H1 (cell line): ENCODE results near the gene FPR2. TPM values are rescaled to one million over a fixed set of nuclear protein-coding genes. Genes with fewer than 3 reads are reported as not detected.

Experiments used
- CTCF ChIA-PET: fragments of 300-600 bp; sonication (Branson Sonifier 250); formaldehyde crosslinking; loops from one replicate; lab custom pipeline; 2021; ENCODE audit not compliant: partially characterized antibody; lab: Charles Lee
- POLR2A ChIA-PET: fragments of 300-600 bp; sonication (Branson Sonifier 250); formaldehyde crosslinking; loops from one replicate; lab custom pipeline; 2021; ENCODE audit warnings: inconsistent platforms; ENCODE audit not compliant: partially characterized antibody; lab: Charles Lee
- DNase-seq, 2 experiments: peaks; one replicate each; pipeline versions ENCODE4 v3.0.0 to v3.0.0-alpha.2; 2010 to 2022; ENCODE audit warnings: low spot score in 2 of 2, low read depth in 1 of 2, mixed read lengths in 1 of 2
- FAIRE-seq: peaks from 2 replicates; lab custom pipeline; 2011; peaks lifted over from hg19 to GRCh38; lab: Jason Lieb, UNC
- H2AFZ ChIP-seq: 2 replicates; pipeline ENCODE4 v1.8.1; 2012; ENCODE audit warnings: low read length, inconsistent platforms
- H2AK5ac ChIP-seq: 2 replicates; pipeline ENCODE4 v1.6.1; 2013; ENCODE audit warnings: low read depth, low read length
- H2BK120ac ChIP-seq: replicated peaks from 2 replicates; pipeline ENCODE3; 2013; ENCODE audit warnings: low read depth, low read length, inconsistent platforms
- H2BK12ac ChIP-seq: 2 replicates; pipeline ENCODE4 v1.6.1; 2013; ENCODE audit warnings: low read depth, low read length
- H2BK15ac ChIP-seq: 2 replicates; pipeline ENCODE4 v1.6.1; 2013; ENCODE audit warnings: low read length
- H2BK20ac ChIP-seq: 2 replicates; pipeline ENCODE4 v1.6.1; 2013; ENCODE audit warnings: low read length
- H2BK5ac ChIP-seq: 2 replicates; pipeline ENCODE4 v1.6.1; 2013; ENCODE audit warnings: low read depth, low read length
- H3K14ac ChIP-seq: 2 replicates; pipeline ENCODE4 v1.6.1; 2013; ENCODE audit warnings: inconsistent platforms; ENCODE audit not compliant: insufficient read length
- H3K18ac ChIP-seq: 2 replicates; pipeline ENCODE4 v1.6.1; 2013; ENCODE audit warnings: low read length; ENCODE audit errors: extremely low read depth
- H3K23ac ChIP-seq: 2 replicates; pipeline ENCODE4 v1.6.1; 2013; ENCODE audit warnings: inconsistent platforms; ENCODE audit not compliant: insufficient read length
- H3K23me2 ChIP-seq: 2 replicates; pipeline ENCODE4 v1.6.1; 2013; ENCODE audit warnings: low read depth, low read length
- H3K27ac ChIP-seq: 2 replicates; pipeline ENCODE4 v1.6.1; 2011; ENCODE audit warnings: low read depth, low read length, inconsistent platforms
- H3K27me3 ChIP-seq, 4 experiments: replicated peaks in 1 of 4; 1 replicate in 1 of 4; 2 replicates in 3 of 4; pipeline versions ENCODE4 v1.6.1 to v1.8.1; 2011 to 2013; ENCODE audit warnings: low read length in 3 of 4, mild to moderate bottlenecking in 3 of 4, inconsistent platforms in 2 of 4, mixed read lengths in 2 of 4, moderate library complexity in 1 of 4; ENCODE audit not compliant: control insufficient read depth in 3 of 4, insufficient read depth in 3 of 4; ENCODE audit errors: extremely low read depth in 1 of 4
- H3K36me3 ChIP-seq, 4 experiments: 2 replicates each; pipeline versions ENCODE4 v1.6.1 to v1.8.1; 2011 to 2013; ENCODE audit warnings: mild to moderate bottlenecking in 4 of 4, low read length in 3 of 4, moderate library complexity in 2 of 4, control low read depth in 1 of 4, inconsistent platforms in 1 of 4; ENCODE audit not compliant: insufficient read depth in 4 of 4, control insufficient read depth in 2 of 4
- H3K4ac ChIP-seq: replicated peaks from 2 replicates; pipeline ENCODE3; 2013; ENCODE audit warnings: low read length, low read depth, mixed read lengths, inconsistent platforms; ENCODE audit not compliant: insufficient read length
- H3K4me1 ChIP-seq, 4 experiments: replicated peaks in 1 of 4; 1 replicate in 1 of 4; 2 replicates in 3 of 4; pipeline versions ENCODE4 v1.6.1 to v1.8.1; 2011 to 2013; ENCODE audit warnings: low read length in 3 of 4, inconsistent platforms in 2 of 4, mixed read lengths in 1 of 4; ENCODE audit not compliant: insufficient read depth in 4 of 4, control insufficient read depth in 3 of 4
- H3K4me2 ChIP-seq, 2 experiments: 2 replicates each; pipeline versions ENCODE4 v1.6.1 to v1.8.1; 2011 to 2013; ENCODE audit warnings: low read depth in 2 of 2, low read length in 2 of 2, control low read depth in 1 of 2, inconsistent platforms in 1 of 2, mild to moderate bottlenecking in 1 of 2; ENCODE audit not compliant: insufficient read depth in 1 of 2
- H3K4me3 ChIP-seq, 4 experiments: fragments of 200-600, 300-600 bp in 1 of 4; sonication (generic), shearing (Covaris generic), sonication (Bioruptor Twin) in 1 of 4; 2 replicates each; pipeline versions ENCODE4 v1.5.1 to v1.8.1; 2011 to 2016; ENCODE audit warnings: low read length in 4 of 4, low read depth in 3 of 4, control low read depth in 2 of 4, inconsistent platforms in 2 of 4, mild to moderate bottlenecking in 2 of 4, mixed read lengths in 1 of 4, moderate library complexity in 1 of 4; ENCODE audit not compliant: insufficient read depth in 2 of 4; ENCODE audit errors: extremely low read depth in 1 of 4
- H3K56ac ChIP-seq: replicated peaks from 2 replicates; pipeline ENCODE3; 2013; ENCODE audit warnings: low read depth, mild to moderate bottlenecking, mixed read lengths, low read length, inconsistent platforms; ENCODE audit not compliant: insufficient read length
- H3K79me1 ChIP-seq: 2 replicates; pipeline ENCODE4 v1.6.1; 2013; ENCODE audit warnings: low read depth, low read length, control low read depth
- H3K79me2 ChIP-seq, 2 experiments: 2 replicates each; pipeline versions ENCODE4 v1.6.1 to v1.8.1; 2012 to 2013; ENCODE audit warnings: low read length in 2 of 2, mild to moderate bottlenecking in 2 of 2, inconsistent platforms in 1 of 2; ENCODE audit not compliant: insufficient read depth in 2 of 2, control insufficient read depth in 1 of 2
- H3K9ac ChIP-seq, 4 experiments: replicated peaks in 1 of 4; 1 replicate in 1 of 4; 2 replicates in 3 of 4; pipeline versions ENCODE4 v1.6.1 to v1.8.1; 2011 to 2013; ENCODE audit warnings: low read depth in 3 of 4, low read length in 3 of 4, control low read depth in 2 of 4, mild to moderate bottlenecking in 2 of 4, moderate library complexity in 2 of 4, inconsistent platforms in 1 of 4; ENCODE audit errors: extremely low read depth in 1 of 4
- H3K9me3 ChIP-seq, 2 experiments: 2 replicates each; pipeline versions ENCODE4 v1.6.1 to v1.8.1; 2012 to 2013; ENCODE audit warnings: mild to moderate bottlenecking in 2 of 2, moderate library complexity in 2 of 2, control low read depth in 1 of 2, inconsistent platforms in 1 of 2, low read depth in 1 of 2, low read length in 1 of 2, mixed read lengths in 1 of 2; ENCODE audit not compliant: insufficient read depth in 2 of 2
- H4K20me1 ChIP-seq, 2 experiments: replicated peaks in 1 of 2; 2 replicates each; pipeline versions ENCODE3 to v1.8.1; 2011 to 2013; ENCODE audit warnings: inconsistent platforms in 2 of 2, low read length in 2 of 2, mild to moderate bottlenecking in 1 of 2; ENCODE audit not compliant: insufficient read depth in 2 of 2, control insufficient read depth in 1 of 2
- H4K5ac ChIP-seq: 2 replicates; pipeline ENCODE4 v1.6.1; 2013; ENCODE audit warnings: low read length, low read depth, mixed read lengths, inconsistent platforms; ENCODE audit not compliant: insufficient read length
- H4K8ac ChIP-seq: 2 replicates; pipeline ENCODE4 v1.8.0; 2013; ENCODE audit warnings: mild to moderate bottlenecking, moderate library complexity, low read length, inconsistent platforms; ENCODE audit not compliant: insufficient read depth; ENCODE audit errors: extremely low read depth
- H4K91ac ChIP-seq: replicated peaks from 2 replicates; pipeline ENCODE3; 2013; ENCODE audit warnings: low read length, mixed read lengths, inconsistent platforms; ENCODE audit not compliant: insufficient read length
- ATF2 ChIP-seq: IDR thresholded peaks from 2 replicates; pipeline ENCODE4 v1.6.1; 2012; ENCODE audit warnings: low read length, inconsistent platforms
- BRCA1 ChIP-seq: IDR thresholded peaks from 2 replicates; pipeline ENCODE4 v1.6.1; 2012; ENCODE audit warnings: low read depth, low read length, improper control_type of control experiment
- CHD2 ChIP-seq: IDR thresholded peaks from 2 replicates; pipeline ENCODE4 v1.6.1; 2012; ENCODE audit warnings: low read length, improper control_type of control experiment
- HDAC6 ChIP-seq: IDR thresholded peaks from one replicate; pipeline ENCODE4 v1.7.1; 2012; ENCODE audit warnings: low read depth, mild to moderate bottlenecking, inconsistent platforms, low read length, moderate library complexity
- JUND ChIP-seq: IDR thresholded peaks from 2 replicates; pipeline ENCODE4 v1.6.1; 2011; ENCODE audit warnings: mild to moderate bottlenecking, improper control_type of control experiment, low read length
- POLR2AphosphoS5 ChIP-seq: IDR thresholded peaks from 2 replicates; pipeline ENCODE4 v1.6.1; 2011; ENCODE audit warnings: low read depth, low read length
- RFX5 ChIP-seq: IDR thresholded peaks from 2 replicates; pipeline ENCODE4 v1.6.1; 2011; ENCODE audit warnings: low read depth, low read length, improper control_type of control experiment, borderline replicate concordance
- RNF2 ChIP-seq: fragments of 200-900, 300-1000 bp; sonication (generic); IDR thresholded peaks from 2 replicates; pipeline ENCODE4 v1.7.1; 2016; ENCODE audit warnings: borderline replicate concordance, low read depth, mild to moderate bottlenecking, antibody characterized with exemption, low read length; ENCODE audit not compliant: poor library complexity, severe bottlenecking; ENCODE audit errors: missing control alignments
- SRF ChIP-seq: IDR thresholded peaks from 2 replicates; pipeline ENCODE4 v1.6.1; 2011; ENCODE audit warnings: mild to moderate bottlenecking, low read depth, low read length, moderate library complexity
- TCF12 ChIP-seq: IDR thresholded peaks from 2 replicates; pipeline ENCODE4 v1.6.1; 2011; ENCODE audit warnings: low read depth, mild to moderate bottlenecking, low read length
- YY1 ChIP-seq: IDR thresholded peaks from 2 replicates; pipeline ENCODE4 v1.6.1; 2011; ENCODE audit warnings: low read depth, mild to moderate bottlenecking, low read length
- WGBS, 2 experiments: shearing (Covaris generic) in 1 of 2; methylation state at CpG; one replicate each; pipeline versions ENCODE4 v1.1.6 to v1.1.7; 2013 to 2015; ENCODE audit warnings: low lambda C conversion rate in 2 of 2, mixed read lengths in 2 of 2, inconsistent platforms in 1 of 2, low coverage in 1 of 2, missing lambda C conversion rate in 1 of 2; ENCODE audit not compliant: insufficient replicate concordance in 2 of 2, insufficient coverage in 1 of 2, insufficient read length in 1 of 2; ENCODE audit errors: extremely low coverage in 1 of 2, missing lambda C conversion rate in 1 of 2; 5-methylcytosine and 5-hydroxymethylcytosine counted together
- polyA plus RNA-seq, 7 experiments: library from polyadenylated mRNA; depleted of rRNA in 3 of 7; stranded (reverse) in 5 of 7; unstranded in 2 of 7; fragments of >200 nt in 5 of 7; fragments of 200-250 nt in 2 of 7; gene quantifications; 1 replicate in 5 of 7; 2 replicates in 1 of 7; 4 replicates in 1 of 7; pipeline versions ENCODE4 v1.2.1 to v1.2.3, GENCODE V29; 2011 to 2013; ENCODE audit warnings: missing spikeins in 2 of 7, mixed read lengths in 2 of 7
- total RNA-seq: library from RNA; stranded (reverse); fragmentation: NEBNext Ultra II Directional; extraction: Animal tissue kit (Norgen Biotek cat#: 25700); gene quantifications from 2 replicates; pipeline ENCODE4 v1.2.1, GENCODE V29; 2021

Gene FPR2
- total and polyA plus RNA-seq, 2 of the 8 experiments (the other 6 are each of a cell fraction or from before 2014, with no cell fraction given), result 0.17 TPM; not detected in 1

- Histone ChIP-seq H3K9ac (no peak overlapping the region), H2BK5ac (no peak overlapping the region), H3K27me3 (no peaks in the 10 kb centered on the region), H4K20me1 (no peaks in the 10 kb centered on the region), H3K79me1 (no peaks in the 10 kb centered on the region), H4K5ac (no peak overlapping the region), H3K9me3 (peaks cover 3 to 4% of the 10 kb centered on the region in 2 experiments; a peak in 2 of 4 replicates), H3K23ac (no peak overlapping the region), H4K8ac (no peak overlapping the region), H2AK5ac (no peak overlapping the region), H3K4ac (no peak overlapping the region), H3K4me3 (no peak overlapping the region), H2BK15ac (no peak overlapping the region), H3K56ac (no peak overlapping the region), H2BK120ac (no peak overlapping the region), H3K14ac (no peak overlapping the region), H3K36me3 (no peaks in the 10 kb centered on the region), H3K27ac (no peak overlapping the region), H4K91ac (no peak overlapping the region), H3K4me2 (no peak overlapping the region), H3K4me1 (no peaks in the 10 kb centered on the region), H3K18ac (no peak overlapping the region), H3K23me2 (no peaks in the 10 kb centered on the region), H3K79me2 (no peaks in the 10 kb centered on the region), H2BK20ac (no peak overlapping the region), H2BK12ac (no peak overlapping the region), H2AFZ (no peak overlapping the region)
- FAIRE-seq, result no peak
- WGBS, 2 experiments, result 89% methylated on average over 10 of the region's 10 CpGs; no CpG with 5 or more reads in 1 of the 2 experiments
- POLR2A ChIA-PET, result interaction anchor here (0.6 kb wide), 2 partner anchors 178 to 641 kb away, joined by 4 read pairs; no protein-coding TSS in a partner anchor
- DNase-seq, result no peak
- CTCF ChIA-PET, result interaction anchor here (0.7 to 0.9 kb wide), 3 partner anchors 10 to 114 kb away, joined by 3 to 5 read pairs (median 3); no protein-coding TSS in a partner anchor
- TF ChIP-seq BRCA1, result no peak
- no peak for TF ChIP-seq CHD2
- no peak for TF ChIP-seq POLR2AphosphoS5
- TF ChIP-seq TCF12, result no peak
- TF ChIP-seq RNF2, result no peak
- no peak for TF ChIP-seq HDAC6
- TF ChIP-seq SRF, result no peak
- TF ChIP-seq YY1, result no peak
- TF ChIP-seq JUND, result no peak
- TF ChIP-seq RFX5, result no peak
- no peak for TF ChIP-seq ATF2
These were observed 10.6 kb downstream of the FPR2 start for GRCh38 chr19:51771376-51772130.
